ENCODE data around the gene PROM1. TPM values are rescaled to one million over a fixed set of nuclear protein-coding genes. Genes with fewer than 3 reads are reported as not detected.
A peak's percentile ranks its signal among the peaks of the same experiment; 100 is the strongest.

PROM1 gene
- total RNA-seq, 2 donors from 2014 or later = 5.2 to 8.1 TPM

DNA sequence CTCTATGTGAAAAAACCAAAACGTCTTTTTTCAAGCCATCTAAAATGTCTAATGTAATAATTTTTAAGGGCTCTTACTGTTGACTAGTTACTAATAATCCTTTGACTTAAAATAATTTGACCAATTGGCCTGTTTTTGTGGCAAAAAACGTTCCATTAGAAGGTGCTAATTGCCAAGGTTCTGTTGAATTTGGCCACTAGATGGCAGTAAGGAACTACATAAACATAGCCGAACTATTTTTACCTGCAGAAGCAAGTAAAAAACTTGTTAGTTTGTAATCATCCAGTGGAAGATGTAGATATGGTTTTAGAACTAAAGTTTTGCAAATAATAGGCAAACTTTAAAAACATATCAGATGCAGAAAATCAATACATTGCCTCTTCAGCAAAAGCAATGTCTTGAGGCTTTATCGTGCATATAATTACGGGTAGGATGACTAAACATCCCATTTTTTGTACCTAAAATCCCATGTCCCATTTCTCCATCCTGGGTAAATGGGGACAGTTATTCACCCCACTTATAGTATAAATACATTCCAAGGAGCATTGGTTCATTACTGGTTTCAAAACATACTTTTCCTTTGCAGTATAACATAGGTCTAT lies 57.6 kb downstream of the PROM1 start:
- DNase-seq (ENCODE audit: low spot score) = no peak
- peaks cover 0 to 5% of the 10 kb centered on the region in 2 donors for H3K4me1 ChIP-seq
- no peak overlapping the region for H3K4me3 ChIP-seq
- TF ChIP-seq CTCF (IDR thresholded peaks at IDR 0.05) = peak; percentile 78 to 87
- no peaks in the 10 kb centered on the region for H3K27me3 ChIP-seq
- no peaks in the 10 kb centered on the region for H3K9me3 ChIP-seq
- no peaks in the 10 kb centered on the region for H3K36me3 ChIP-seq
- H3K27ac ChIP-seq = no peak overlapping the region

DNA sequence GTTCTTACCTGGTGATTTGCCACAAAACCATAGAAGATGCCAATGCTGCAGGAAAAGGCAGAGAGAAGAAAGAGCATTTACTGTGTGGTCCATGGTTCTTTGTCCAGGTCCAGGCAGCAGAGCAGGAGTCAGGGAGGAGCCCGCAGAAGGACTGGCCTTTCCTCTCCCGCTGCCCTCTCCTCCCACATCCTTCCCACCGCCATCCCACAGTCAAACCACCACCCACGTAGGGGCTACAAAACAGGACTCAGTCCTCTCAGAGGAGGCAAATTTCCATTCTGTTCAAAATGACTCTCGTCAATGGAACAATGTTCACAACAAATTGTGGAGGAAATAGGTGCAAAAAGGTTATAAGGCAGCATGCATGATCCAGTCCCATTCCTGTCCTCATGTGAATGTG lies 58.6 kb downstream of the PROM1 start:
- peaks cover 0 to 5% of the 10 kb centered on the region in 2 donors for H3K4me1 ChIP-seq
- H3K27me3 ChIP-seq = no peaks in the 10 kb centered on the region
- no peak overlapping the region for H3K4me3 ChIP-seq
- H3K9me3 ChIP-seq = no peaks in the 10 kb centered on the region
- H3K27ac ChIP-seq = no peak overlapping the region
- no peak for DNase-seq (ENCODE audit: low spot score)
- no peak for TF ChIP-seq CTCF (IDR thresholded peaks at IDR 0.05)
- H3K36me3 ChIP-seq = no peaks in the 10 kb centered on the region

DNA sequence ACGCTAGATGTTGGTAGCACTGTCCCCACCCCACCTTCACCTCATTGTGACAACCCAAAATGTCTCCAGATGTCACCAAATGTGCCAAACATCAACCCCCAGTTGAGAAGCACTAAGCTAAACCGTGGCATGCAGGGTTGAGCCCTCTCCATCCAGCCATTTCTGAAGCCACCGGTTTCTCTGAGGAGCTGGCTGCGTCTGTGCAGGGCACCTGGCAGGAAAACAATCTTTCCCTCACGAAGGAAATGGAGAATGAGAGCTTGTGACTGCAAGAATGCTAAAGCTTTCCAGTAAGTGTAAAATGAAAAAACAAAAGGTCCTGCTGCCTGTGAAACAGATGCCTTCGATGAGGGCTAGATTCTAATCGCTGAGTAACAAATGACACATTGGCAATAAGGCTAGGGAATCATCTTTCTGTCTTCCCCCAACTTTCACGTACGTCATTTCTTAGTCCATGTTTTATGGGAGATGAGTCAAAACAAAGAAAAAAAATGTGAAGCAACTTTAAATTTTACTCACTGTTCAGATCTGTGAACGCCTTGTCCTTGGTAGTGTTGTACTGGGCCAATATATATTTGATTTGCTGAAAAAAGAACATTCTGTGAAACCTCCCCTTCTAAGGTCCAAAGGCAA lies 59.9 kb downstream of the PROM1 start:
- H3K27ac ChIP-seq = no peak overlapping the region
- DNase-seq (ENCODE audit: low spot score) = no peak
- no peak overlapping the region for H3K4me3 ChIP-seq
- H3K36me3 ChIP-seq = no peaks in the 10 kb centered on the region
- no peaks in the 10 kb centered on the region for H3K4me1 ChIP-seq
- H3K9me3 ChIP-seq = no peaks in the 10 kb centered on the region
- TF ChIP-seq CTCF (IDR thresholded peaks at IDR 0.05) = no peak
- H3K27me3 ChIP-seq = no peaks in the 10 kb centered on the region

DNA sequence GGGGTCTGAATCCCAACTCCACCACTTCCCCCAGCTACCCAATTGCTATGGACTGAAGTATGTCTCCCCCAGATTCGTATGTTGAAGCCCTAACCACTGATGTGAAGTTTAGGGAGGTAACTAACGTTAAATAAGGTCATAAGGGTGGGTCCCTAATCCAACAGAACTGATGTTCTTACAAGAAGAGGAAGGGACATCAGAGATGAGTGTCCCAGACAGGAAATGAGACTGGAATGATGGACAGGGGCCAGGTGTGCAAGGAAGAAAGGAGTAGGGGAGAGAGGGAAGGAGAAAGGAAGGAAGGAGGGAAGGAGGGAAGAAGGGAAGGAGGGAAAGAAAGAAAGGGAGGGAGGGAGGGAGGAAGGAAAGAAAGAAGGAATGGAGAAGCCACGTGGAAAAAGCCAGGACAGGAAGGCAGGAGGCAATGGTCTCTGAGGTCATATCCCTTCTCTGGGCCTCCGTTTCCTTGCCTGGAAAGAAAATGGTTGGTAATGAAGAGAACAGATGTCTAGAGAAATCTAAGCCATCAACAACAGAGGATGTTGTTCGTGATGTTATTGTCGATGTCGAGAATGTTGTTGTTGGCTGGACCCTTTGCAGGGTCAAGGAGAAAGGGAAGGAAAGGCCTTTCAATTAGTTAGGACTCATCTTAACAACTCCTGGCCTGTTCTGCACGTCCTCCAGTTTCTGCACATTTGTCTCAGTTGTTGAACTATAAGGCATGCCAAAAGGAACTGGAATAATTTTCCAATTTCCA lies 61.8 kb downstream of the PROM1 start:
- Histone ChIP-seq H3K4me1 (no peaks in the 10 kb centered on the region), H3K27me3 (no peaks in the 10 kb centered on the region), H3K27ac (no peak overlapping the region), H3K4me3 (no peak overlapping the region), H3K36me3 (no peaks in the 10 kb centered on the region), H3K9me3 (no peaks in the 10 kb centered on the region)
- TF ChIP-seq CTCF (IDR thresholded peaks at IDR 0.05) = no peak
- no peak for DNase-seq (ENCODE audit: low spot score)

- Histone ChIP-seq H3K27ac (no peak overlapping the region), H3K27me3 (no peaks in the 10 kb centered on the region), H3K4me1 (no peaks in the 10 kb centered on the region), H3K9me3 (no peaks in the 10 kb centered on the region), H3K4me3 (no peak overlapping the region), H3K36me3 (no peaks in the 10 kb centered on the region)
- DNase-seq (ENCODE audit: low spot score) = no peak
- no peak for TF ChIP-seq CTCF (IDR thresholded peaks at IDR 0.05)
Observed at GRCh38 chr4:16019649-16020048, 64.2 kb downstream of the PROM1 start.
